ENCODE measurements around the gene HSPB1. TPM values are rescaled to one million over a fixed set of nuclear protein-coding genes. Genes with fewer than 3 reads are reported as not detected.

HSPB1 gene
- total and polyA plus RNA-seq, 2 of the 13 experiments (the other 11 are each of a cell fraction or from before 2014, with no cell fraction given) = 21.0 to 38.6 TPM

GRCh38 chr7:76303202-76304147, 1.0 kb downstream of the HSPB1 start (continued):
- TF ChIP-seq NCOA1 (CRISPR knock-in tag; IDR thresholded peaks at IDR 0.05) = no peak
- no peak for TF ChIP-seq ISL2 (CRISPR knock-in tag; IDR thresholded peaks at IDR 0.05)
- no peak for TF ChIP-seq SMARCC2 (IDR thresholded peaks at IDR 0.05)
- no peak for TF ChIP-seq ZNF350 (CRISPR knock-in tag; IDR thresholded peaks at IDR 0.05; ENCODE audit: borderline replicate concordance, low read depth)
- TF ChIP-seq HNF1B (CRISPR knock-in tag; IDR thresholded peaks at IDR 0.05) = 0 out of 2 replicates have a peak, but pooled peaks have one; percentile 15
- TF ChIP-seq ZNF75D (CRISPR knock-in tag; IDR thresholded peaks at IDR 0.05; ENCODE audit: borderline replicate concordance) = no peak
- TF ChIP-seq ZNF550 (CRISPR knock-in tag; IDR thresholded peaks at IDR 0.05; ENCODE audit: borderline replicate concordance) = no peak
- 0 out of 2 replicates have a peak, but pooled peaks have one; percentile 49 for TF ChIP-seq ZNF569 (CRISPR knock-in tag; IDR thresholded peaks at IDR 0.05; ENCODE audit: borderline replicate concordance)
- TF ChIP-seq KLF6 (CRISPR knock-in tag; IDR thresholded peaks at IDR 0.05) = no peak
- no peak for TF ChIP-seq BCLAF1 (IDR thresholded peaks at IDR 0.05)
- TF ChIP-seq ZNF33B (CRISPR knock-in tag; IDR thresholded peaks at IDR 0.05) = no peak
- no peak for TF ChIP-seq RBM39 (IDR thresholded peaks at IDR 0.05; ENCODE audit: low read depth, low read length, poor library complexity, severe bottlenecking)
- no peak for TF ChIP-seq GZF1 (CRISPR knock-in tag; IDR thresholded peaks at IDR 0.05)
- TF ChIP-seq HNRNPLL (IDR thresholded peaks at IDR 0.05; ENCODE audit: low read depth, low read length, poor library complexity, severe bottlenecking) = peak; percentile 84
- no peak for TF ChIP-seq GFI1 (CRISPR knock-in tag; IDR thresholded peaks at IDR 0.05; ENCODE audit: borderline replicate concordance)
- TF ChIP-seq ZNF619 (CRISPR knock-in tag; IDR thresholded peaks at IDR 0.05) = no peak
- no peak for TF ChIP-seq RBFOX2 (IDR thresholded peaks at IDR 0.05; ENCODE audit: low read depth, low read length)
- 0 out of 2 replicates have a peak, but pooled peaks have one; percentile 45 for TF ChIP-seq PHF21A (CRISPR knock-in tag; IDR thresholded peaks at IDR 0.05)
- TF ChIP-seq ZNF256 (CRISPR knock-in tag; conservative IDR thresholded peaks at IDR 0.05) = no peak
- no peak for TF ChIP-seq POLR2AphosphoS5 (IDR thresholded peaks at IDR 0.05; ENCODE audit: low read depth, low read length)
- no peak for TF ChIP-seq NR3C1 (CRISPR knock-in tag; IDR thresholded peaks at IDR 0.05)
- no peak for TF ChIP-seq ZNF496 (CRISPR knock-in tag; IDR thresholded peaks at IDR 0.05; ENCODE audit: insufficient replicate concordance)
- TF ChIP-seq MTF2 (CRISPR knock-in tag; IDR thresholded peaks at IDR 0.05; ENCODE audit: borderline replicate concordance) = no peak
- peak; percentile 64; the same call in 1 of the 2 replicates for TF ChIP-seq HOXA5 (CRISPR knock-in tag; IDR thresholded peaks at IDR 0.05)
- peak; percentile 26; the same call in 1 of the 2 replicates for TF ChIP-seq IRF2 (CRISPR knock-in tag; IDR thresholded peaks at IDR 0.05)

Data from HepG2 (cell line).